GM12878 (cell line): ENCODE measurements around the gene TGFBR1. TPM values are rescaled to one million over a fixed set of nuclear protein-coding genes. Genes with fewer than 3 reads are reported as not detected.
A peak's percentile ranks its signal among the peaks of the same experiment; 100 is the strongest.

Experiments
- ATAC-seq: fragments of 200-7000 bp; cut with Tn5 transposase; 3 replicates; pipeline ENCODE4 v1.9.1; 2020; ENCODE audit warnings: mild to moderate bottlenecking, moderate library complexity
- BruUV-seq: library from RNA; stranded (reverse); fragments of 400-500 nt; replicated peaks from 2 replicates; lab custom pipeline; 2021; lab: Mats Ljungman, UMichigan
- CTCF ChIA-PET: fragments of 300-600 bp; sonication (Branson Sonifier 250); formaldehyde crosslinking; extraction: SDS; loops from one replicate; lab custom pipeline; 2021; ENCODE audit warnings: inconsistent platforms; lab: Yijun Ruan, JAX
- POLR2A ChIA-PET: fragments of 350-600 bp; formaldehyde crosslinking; extraction: SDS; loops from one replicate; lab custom pipeline; 2021; ENCODE audit warnings: inconsistent platforms; lab: Charles Lee
- RAD21 ChIA-PET: fragments of 300-600 bp; sonication (Branson Sonifier 250); formaldehyde crosslinking; loops from one replicate; lab custom pipeline; 2023; ENCODE audit warnings: antibody characterized with exemption; ENCODE audit not compliant: unreplicated experiment; lab: Charles Lee
- SMC1A ChIA-PET: fragments of 300-600 bp; sonication (Branson Sonifier 250); formaldehyde crosslinking; loops from one replicate; lab custom pipeline; 2023; ENCODE audit not compliant: unreplicated experiment, uncharacterized antibody; lab: Charles Lee
- DNase-seq: peaks from one replicate; pipeline ENCODE4 v3.0.0-alpha.2; 2011; ENCODE audit warnings: low read depth, low spot score
- FAIRE-seq: peaks from 3 replicates; lab custom pipeline; 2011; peaks lifted over from hg19 to GRCh38; lab: Jason Lieb, UNC
- H2AFZ ChIP-seq: 2 replicates; pipeline ENCODE4 v1.6.0; 2011; ENCODE audit warnings: low read depth, low read length, control low read depth; ENCODE audit not compliant: control insufficient read depth
- H3K27ac ChIP-seq: 2 replicates; pipeline ENCODE4 v1.5.1; 2011; ENCODE audit warnings: control low read depth; ENCODE audit not compliant: control insufficient read depth, insufficient read depth
- H3K27me3 ChIP-seq, 2 experiments: replicated peaks in 1 of 2; 2 replicates each; pipeline versions ENCODE4 v1.6.0 to v1.6.1; 2011; ENCODE audit warnings: low read length in 1 of 2; ENCODE audit not compliant: control insufficient read depth in 2 of 2, insufficient read depth in 2 of 2
- H3K36me3 ChIP-seq, 2 experiments: 2 replicates each; pipeline ENCODE4 v1.5.1; 2011; ENCODE audit warnings: low read length in 1 of 2; ENCODE audit not compliant: control insufficient read depth in 2 of 2, insufficient read depth in 2 of 2
- H3K4me1 ChIP-seq: 2 replicates; pipeline ENCODE4 v1.6.1; 2011; ENCODE audit warnings: mild to moderate bottlenecking, low read length, moderate library complexity, mixed read lengths; ENCODE audit not compliant: control insufficient read depth, insufficient read depth
- H3K4me2 ChIP-seq: 2 replicates; pipeline ENCODE4 v1.6.0; 2011; ENCODE audit warnings: control low read depth; ENCODE audit not compliant: control insufficient read depth, insufficient read depth
- H3K4me3 ChIP-seq: fragments of 200-600 bp; sonication (generic); 2 replicates; pipeline ENCODE4 v1.5.1; 2016
- H3K79me2 ChIP-seq: 2 replicates; pipeline ENCODE4 v1.6.0; 2011; ENCODE audit warnings: low read length; ENCODE audit not compliant: control insufficient read depth, insufficient read depth
- H3K9ac ChIP-seq: 2 replicates; pipeline ENCODE4 v1.8.0; 2011; ENCODE audit warnings: low read length, control low read depth, mixed read lengths; ENCODE audit not compliant: control insufficient read depth, insufficient read depth
- H3K9me3 ChIP-seq: replicated peaks from 3 replicates; pipeline ENCODE4 v1.5.1; 2011; ENCODE audit warnings: mild to moderate bottlenecking, low read length; ENCODE audit not compliant: control insufficient read depth, insufficient read depth
- H4K20me1 ChIP-seq: 2 replicates; pipeline ENCODE4 v1.6.0; 2011; ENCODE audit not compliant: control insufficient read depth, insufficient read depth
- CBX5 ChIP-seq: sonication (generic); IDR thresholded peaks from 2 replicates; pipeline ENCODE4 v1.6.1; 2016; ENCODE audit warnings: low read depth, moderate library complexity, mild to moderate bottlenecking, inconsistent platforms
- CHD2 ChIP-seq: IDR thresholded peaks from 2 replicates; pipeline ENCODE4 v1.6.1; 2011; ENCODE audit warnings: low read depth, low read length, improper control_type of control experiment, borderline replicate concordance
- EGR1 ChIP-seq, 2 experiments: IDR thresholded peaks; 1 replicate in 1 of 2; 2 replicates in 1 of 2; pipeline ENCODE4 v1.6.1; 2011 to 2012; ENCODE audit warnings: low read depth in 2 of 2, low read length in 2 of 2, borderline replicate concordance in 1 of 2, mild to moderate bottlenecking in 1 of 2, moderate library complexity in 1 of 2
- LARP7 ChIP-seq: fragments of 450-650 bp; IDR thresholded peaks from 2 replicates; pipeline ENCODE4 v1.6.1; 2017; ENCODE audit warnings: mild to moderate bottlenecking
- RAD51 ChIP-seq: fragments of 450-650 bp; IDR thresholded peaks from 2 replicates; pipeline ENCODE4 v1.6.1; 2016; ENCODE audit warnings: moderate library complexity, mild to moderate bottlenecking, inconsistent platforms
- SMAD5 ChIP-seq: IDR thresholded peaks from 2 replicates; pipeline ENCODE4 v1.6.1; 2016; ENCODE audit warnings: antibody characterized with exemption, low read depth
- SPI1 ChIP-seq: IDR thresholded peaks from 2 replicates; pipeline ENCODE4 v1.6.1; 2011; ENCODE audit warnings: low read depth, mild to moderate bottlenecking, low read length, moderate library complexity, borderline replicate concordance; ENCODE audit not compliant: insufficient read depth
- SREBF2 ChIP-seq: IDR thresholded peaks from 2 replicates; pipeline ENCODE4 v1.6.1; 2012; ENCODE audit warnings: mild to moderate bottlenecking, low read length
- YY1 ChIP-seq: IDR thresholded peaks from 2 replicates; pipeline ENCODE4 v1.6.1; 2011; ENCODE audit warnings: low read depth, mild to moderate bottlenecking, low read length
- ZNF274 ChIP-seq: IDR thresholded peaks from one replicate; pipeline ENCODE4 v1.8.0; 2011; ENCODE audit not compliant: insufficient read length, insufficient read depth
- WGBS: methylation state at CpG from one replicate; pipeline ENCODE4 v1.1.6; 2016; ENCODE audit warnings: low lambda C conversion rate; ENCODE audit not compliant: insufficient replicate concordance, insufficient coverage; ENCODE audit errors: missing lambda C conversion rate; 5-methylcytosine and 5-hydroxymethylcytosine counted together
- in situ Hi-C: fragments of 300-500 bp; cut with MboI; formaldehyde crosslinking; loops from 9 replicates; pipeline ENCODE4 v1.14.3; 2018; ENCODE audit warnings: mixed read lengths
- intact Hi-C: fragments of 100-400 bp; cut with micrococcal nuclease; formaldehyde crosslinking; loops from one replicate; pipeline ENCODE4 v1.14.2; 2022; ENCODE audit not compliant: unreplicated experiment
- polyA plus RNA-seq, 11 experiments: library from polyadenylated mRNA; depleted of rRNA in 4 of 11; unstranded in 6 of 11; stranded (reverse) in 5 of 11; fragments of >200 nt; fragmentation: Nextera tagmentation in 4 of 11; fragmentation: Illumina TruSeq in 1 of 11; extraction: Ambion mirVana in 4 of 11; extraction: Trizol in 1 of 11; gene quantifications; 1 replicate in 1 of 11; 2 replicates in 10 of 11; pipeline versions ENCODE4 v1.2.1 to v1.2.3, GENCODE V29; 2011 to 2016; ENCODE audit warnings: inconsistent platforms in 2 of 11, missing spikeins in 2 of 11, low read depth in 1 of 11
- total RNA-seq, 4 experiments: library from RNA; depleted of rRNA in 3 of 4; stranded (reverse); fragments of >200 nt in 3 of 4; fragmentation: Illumina TruSeq in 1 of 4; extraction: Trizol in 1 of 4; gene quantifications; 2 replicates each; pipeline versions ENCODE4 v1.2.1 to v1.2.3, GENCODE V29; 2013 to 2021
- TF ChIP-seq, protein P1 (sequence below): IDR thresholded peaks from 2 replicates; pipeline ENCODE4 v1.6.1; 2012; ENCODE audit warnings: low read length, inconsistent platforms
- TF ChIP-seq, protein P2 (sequence below): IDR thresholded peaks from 2 replicates; pipeline ENCODE4 v1.6.1; 2011; ENCODE audit warnings: borderline replicate concordance, low read depth, mild to moderate bottlenecking, moderate library complexity, low read length; ENCODE audit not compliant: insufficient read depth, poor library complexity, severe bottlenecking
- TF ChIP-seq, protein P3 (sequence below): fragments of 150-350 bp; IDR thresholded peaks from 2 replicates; pipeline ENCODE4 v1.6.1; 2016; ENCODE audit warnings: low read depth, low read length

Gene TGFBR1
- total and polyA plus RNA-seq, 10 of the 15 experiments (the other 5 are each of a cell fraction or from before 2014, with no cell fraction given): 2.9 to 27.2 (median 16.6) TPM

DNA sequence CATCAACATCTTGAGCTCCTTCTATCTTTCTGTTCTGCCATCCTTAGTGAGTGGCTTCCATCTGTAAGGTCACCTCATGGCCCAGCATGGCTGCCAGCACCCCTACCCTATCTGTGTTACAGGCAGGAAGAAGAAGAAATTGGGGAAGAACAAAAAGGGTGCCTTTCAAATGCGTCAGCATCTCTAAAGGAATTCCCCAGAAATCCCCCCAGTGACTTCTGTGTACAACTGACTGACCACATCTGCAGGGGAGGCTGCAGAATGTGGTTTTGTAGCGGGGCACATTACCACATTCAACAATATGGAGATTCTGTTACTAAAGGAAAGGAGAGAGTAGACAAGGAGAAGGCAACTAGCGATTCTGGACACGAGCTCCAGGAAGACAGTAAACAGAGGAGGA, 76.7 kb downstream of the TGFBR1 start (continued):
- TF ChIP-seq YY1: peak; percentile 90
- TF ChIP-seq SPI1: peak; percentile 13; the same call in 1 of the 2 replicates
- TF ChIP-seq ZNF274: no peak
- TF ChIP-seq, protein P1, sequence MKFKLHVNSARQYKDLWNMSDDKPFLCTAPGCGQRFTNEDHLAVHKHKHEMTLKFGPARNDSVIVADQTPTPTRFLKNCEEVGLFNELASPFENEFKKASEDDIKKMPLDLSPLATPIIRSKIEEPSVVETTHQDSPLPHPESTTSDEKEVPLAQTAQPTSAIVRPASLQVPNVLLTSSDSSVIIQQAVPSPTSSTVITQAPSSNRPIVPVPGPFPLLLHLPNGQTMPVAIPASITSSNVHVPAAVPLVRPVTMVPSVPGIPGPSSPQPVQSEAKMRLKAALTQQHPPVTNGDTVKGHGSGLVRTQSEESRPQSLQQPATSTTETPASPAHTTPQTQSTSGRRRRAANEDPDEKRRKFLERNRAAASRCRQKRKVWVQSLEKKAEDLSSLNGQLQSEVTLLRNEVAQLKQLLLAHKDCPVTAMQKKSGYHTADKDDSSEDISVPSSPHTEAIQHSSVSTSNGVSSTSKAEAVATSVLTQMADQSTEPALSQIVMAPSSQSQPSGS: peak; percentile 92
- TF ChIP-seq SREBF2: no peak
- peak; percentile 47; the same call in 1 of the 2 replicates for TF ChIP-seq RAD51

DNA sequence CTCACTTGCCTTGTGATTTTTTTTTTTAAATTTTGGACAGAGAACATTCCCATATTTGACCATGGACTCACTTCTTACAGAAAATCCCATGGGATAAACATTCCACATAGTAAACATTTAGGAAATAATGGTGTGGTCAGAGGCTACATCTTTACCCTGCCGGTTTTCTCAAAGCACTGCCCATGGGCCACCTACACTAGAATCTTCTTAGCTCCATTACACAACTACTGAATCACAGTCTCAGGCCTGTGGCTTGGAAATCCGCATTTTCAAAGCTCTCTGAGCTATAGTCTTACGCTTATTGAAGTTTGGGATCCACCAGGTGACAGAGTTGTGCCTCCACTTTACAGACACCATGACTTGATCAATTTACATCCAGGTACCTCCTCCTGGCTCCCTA, 77.4 kb downstream of the TGFBR1 start:
- intact Hi-C loops (loop anchor here (5.0 to 10.0 kb wide), 9 partner anchors 55 to 1252 kb away; partner anchors contain the start of genes ERP44 and INVS), in situ Hi-C loops (loop anchor here (5.0 to 10.0 kb wide), 5 partner anchors 50 to 1142 kb away; no protein-coding TSS in a partner anchor)
- 65% methylated on average over 3 of the region's 3 CpGs for WGBS
- H3K4me2 ChIP-seq: no peak overlapping the region
- H3K27ac ChIP-seq: peak overlapping the region; percentile 84
- RAD21 ChIA-PET: interaction anchor here (0.6 to 13.6 kb wide), 24 partner anchors 9 to 1142 kb away, joined by 3 to 147 read pairs (median 4); partner anchors contain the start of genes ALG2, SEC61B and TGFBR1
- no TSS peak for BruUV-seq
- no peaks in the 10 kb centered on the region for H4K20me1 ChIP-seq
- DNase-seq (no peak), ATAC-seq (no peak), FAIRE-seq (no peak)
- no peak overlapping the region for H2AFZ ChIP-seq
- H3K4me3 ChIP-seq: no peak overlapping the region
- POLR2A ChIA-PET: interaction anchor here (0.6 to 2.4 kb wide), 10 partner anchors 11 to 84 kb away, joined by 3 to 11 read pairs (median 5); partner anchors contain the start of genes ALG2 and SEC61B
- CTCF ChIA-PET: interaction anchor here (0.6 to 9.3 kb wide), 19 partner anchors 9 to 1256 kb away, joined by 3 to 131 read pairs (median 4); no protein-coding TSS in a partner anchor
- no peaks in the 10 kb centered on the region for H3K27me3 ChIP-seq
- no peaks in the 10 kb centered on the region for H3K9me3 ChIP-seq
- no peak overlapping the region for H3K9ac ChIP-seq
- no peaks in the 10 kb centered on the region for H3K79me2 ChIP-seq
- no peaks in the 10 kb centered on the region for H3K36me3 ChIP-seq
- H3K4me1 ChIP-seq: peaks cover 70% of the 10 kb centered on the region
- SMC1A ChIA-PET: interaction anchor here (0.6 to 12.4 kb wide), 28 partner anchors 9 to 1034 kb away, joined by 3 to 189 read pairs (median 4); partner anchors contain the start of genes ALG2, NR4A3 and SEC61B
- TF ChIP-seq CHD2: no peak
- TF ChIP-seq SMAD5: no peak
- TF ChIP-seq, protein P2, sequence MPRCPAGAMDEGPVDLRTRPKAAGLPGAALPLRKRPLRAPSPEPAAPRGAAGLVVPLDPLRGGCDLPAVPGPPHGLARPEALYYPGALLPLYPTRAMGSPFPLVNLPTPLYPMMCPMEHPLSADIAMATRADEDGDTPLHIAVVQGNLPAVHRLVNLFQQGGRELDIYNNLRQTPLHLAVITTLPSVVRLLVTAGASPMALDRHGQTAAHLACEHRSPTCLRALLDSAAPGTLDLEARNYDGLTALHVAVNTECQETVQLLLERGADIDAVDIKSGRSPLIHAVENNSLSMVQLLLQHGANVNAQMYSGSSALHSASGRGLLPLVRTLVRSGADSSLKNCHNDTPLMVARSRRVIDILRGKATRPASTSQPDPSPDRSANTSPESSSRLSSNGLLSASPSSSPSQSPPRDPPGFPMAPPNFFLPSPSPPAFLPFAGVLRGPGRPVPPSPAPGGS: no peak
- TF ChIP-seq, protein P3, sequence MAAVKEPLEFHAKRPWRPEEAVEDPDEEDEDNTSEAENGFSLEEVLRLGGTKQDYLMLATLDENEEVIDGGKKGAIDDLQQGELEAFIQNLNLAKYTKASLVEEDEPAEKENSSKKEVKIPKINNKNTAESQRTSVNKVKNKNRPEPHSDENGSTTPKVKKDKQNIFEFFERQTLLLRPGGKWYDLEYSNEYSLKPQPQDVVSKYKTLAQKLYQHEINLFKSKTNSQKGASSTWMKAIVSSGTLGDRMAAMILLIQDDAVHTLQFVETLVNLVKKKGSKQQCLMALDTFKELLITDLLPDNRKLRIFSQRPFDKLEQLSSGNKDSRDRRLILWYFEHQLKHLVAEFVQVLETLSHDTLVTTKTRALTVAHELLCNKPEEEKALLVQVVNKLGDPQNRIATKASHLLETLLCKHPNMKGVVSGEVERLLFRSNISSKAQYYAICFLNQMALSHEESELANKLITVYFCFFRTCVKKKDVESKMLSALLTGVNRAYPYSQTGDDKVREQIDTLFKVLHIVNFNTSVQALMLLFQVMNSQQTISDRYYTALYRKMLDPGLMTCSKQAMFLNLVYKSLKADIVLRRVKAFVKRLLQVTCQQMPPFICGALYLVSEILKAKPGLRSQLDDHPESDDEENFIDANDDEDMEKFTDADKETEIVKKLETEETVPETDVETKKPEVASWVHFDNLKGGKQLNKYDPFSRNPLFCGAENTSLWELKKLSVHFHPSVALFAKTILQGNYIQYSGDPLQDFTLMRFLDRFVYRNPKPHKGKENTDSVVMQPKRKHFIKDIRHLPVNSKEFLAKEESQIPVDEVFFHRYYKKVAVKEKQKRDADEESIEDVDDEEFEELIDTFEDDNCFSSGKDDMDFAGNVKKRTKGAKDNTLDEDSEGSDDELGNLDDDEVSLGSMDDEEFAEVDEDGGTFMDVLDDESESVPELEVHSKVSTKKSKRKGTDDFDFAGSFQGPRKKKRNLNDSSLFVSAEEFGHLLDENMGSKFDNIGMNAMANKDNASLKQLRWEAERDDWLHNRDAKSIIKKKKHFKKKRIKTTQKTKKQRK: no peak
- no peak for TF ChIP-seq LARP7
- TF ChIP-seq CBX5: no peak
- no peak for TF ChIP-seq EGR1 (IDR thresholded peaks at IDR 0.05; ENCODE audit: borderline replicate concordance in 1 of 2, low read depth in 2 of 2, low read length in 2 of 2)
